Erythroblast (primary cell): ENCODE results near the gene BCAM.

Experiments used
- GATA1 ChIP-seq: IDR thresholded peaks from 2 replicates; pipeline ENCODE4 v1.6.1; 2011; ENCODE audit warnings: low read depth, mild to moderate bottlenecking, control low read depth, low read length, moderate library complexity
- POLR2A ChIP-seq: IDR thresholded peaks from 2 replicates; pipeline ENCODE4 v1.6.1; 2011; ENCODE audit warnings: mild to moderate bottlenecking, low read length

DNA sequence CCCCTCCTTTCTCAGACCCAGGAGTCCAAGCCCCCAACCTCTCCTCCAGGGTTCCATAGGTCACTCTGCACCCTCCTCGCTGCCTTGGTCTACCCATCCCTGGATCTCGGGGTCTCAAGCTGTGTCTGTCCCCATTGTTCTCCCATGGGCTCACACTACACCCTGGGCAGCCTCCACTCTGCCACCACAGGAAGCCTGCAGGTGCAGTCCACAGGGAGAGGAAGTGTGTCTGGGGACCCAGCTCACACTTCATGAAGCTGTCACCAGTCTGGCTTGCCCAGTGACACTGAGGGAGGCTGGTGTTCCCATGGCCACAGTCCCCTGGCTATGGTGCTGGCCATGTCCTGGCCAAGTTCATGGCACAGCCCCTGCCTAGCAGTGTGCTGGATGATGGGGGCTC, 42.5 kb downstream of the BCAM start:
- no peak for TF ChIP-seq POLR2A
- no peak for TF ChIP-seq GATA1
